ENCODE data around the gene C9orf57. TPM values are rescaled to one million over a fixed set of nuclear protein-coding genes. Genes with fewer than 3 reads are reported as not detected.

The C9orf57 gene
- total and polyA plus RNA-seq, 9 of the 15 experiments (the other 6 are each of a cell fraction or from before 2014, with no cell fraction given) = not detected

- no peak for TF ChIP-seq ZBTB49 (CRISPR knock-in tag; IDR thresholded peaks at IDR 0.05; ENCODE audit: borderline replicate concordance)
- no peak for TF ChIP-seq XRCC5 (IDR thresholded peaks at IDR 0.05; ENCODE audit: low read depth, low read length)
- no peak for TF ChIP-seq ZBTB17 (CRISPR knock-in tag; IDR thresholded peaks at IDR 0.05)
- TF ChIP-seq ZNF398 (CRISPR knock-in tag; IDR thresholded peaks at IDR 0.05) = no peak
- no peak for TF ChIP-seq GABPB1 (CRISPR knock-in tag; IDR thresholded peaks at IDR 0.05)
- no peak for TF ChIP-seq ARID3A (IDR thresholded peaks at IDR 0.05; ENCODE audit: borderline replicate concordance, low read depth, low read length)
- TF ChIP-seq RFX1 (IDR thresholded peaks at IDR 0.05) = no peak
- TF ChIP-seq TSC22D4 (tag; IDR thresholded peaks at IDR 0.05) = no peak
Observed at GRCh38 chr9:72023596-72023995, 36.8 kb downstream of the C9orf57 start (continued).

Data from K562 (cell line).